SK-N-SH (cell line): ENCODE measurements around the gene DTNBP1. TPM values are rescaled to one million over a fixed set of nuclear protein-coding genes. Genes with fewer than 3 reads are reported as not detected.

Experiments
- CTCF ChIA-PET: fragments of 300-600, 350-600 bp; formaldehyde crosslinking; extraction: SDS; loops from one replicate; lab custom pipeline; 2021; lab: Yijun Ruan, JAX
- POLR2A ChIA-PET: fragments of 350-600 bp; sonication (Branson Sonifier 250); formaldehyde crosslinking; extraction: SDS; loops from one replicate; lab custom pipeline; 2020; ENCODE audit warnings: antibody characterized with exemption, inconsistent platforms; lab: Yijun Ruan, JAX
- DNase-seq: peaks from one replicate; pipeline ENCODE4 v3.0.0; 2012
- H2AFZ ChIP-seq: fragments of 200-600 bp; sonication (generic); 2 replicates; pipeline ENCODE4 v1.8.1; 2016; ENCODE audit warnings: antibody characterized with exemption, mild to moderate bottlenecking, low read depth
- H3F3A ChIP-seq: fragments of 200-600 bp; sonication (generic); replicated peaks from 2 replicates; pipeline ENCODE3; 2016; ENCODE audit warnings: antibody characterized with exemption, mild to moderate bottlenecking; ENCODE audit not compliant: insufficient read depth
- H3K27ac ChIP-seq, 2 experiments: fragments of 200-500 bp in 1 of 2; fragments of 200-600 bp in 1 of 2; sonication (Bioruptor generic) in 1 of 2; sonication (generic), shearing (Covaris generic) in 1 of 2; 2 replicates each; pipeline versions ENCODE4 v1.5.1 to v1.6.1; 2014 to 2016; ENCODE audit warnings: low read depth in 2 of 2, inconsistent platforms in 1 of 2, low read length in 1 of 2, mild to moderate bottlenecking in 1 of 2, mixed read lengths in 1 of 2
- H3K27me3 ChIP-seq: fragments of 200-600 bp; sonication (generic), shearing (Covaris generic); 2 replicates; pipeline ENCODE4 v1.6.1; 2016; ENCODE audit warnings: mixed run types; ENCODE audit not compliant: insufficient read depth
- H3K36me3 ChIP-seq, 2 experiments: fragments of 200-500 bp in 1 of 2; fragments of 200-600 bp in 1 of 2; sonication (Bioruptor generic) in 1 of 2; sonication (generic) in 1 of 2; replicated peaks in 1 of 2; 2 replicates each; pipeline versions ENCODE3 to v1.5.1; 2014 to 2016; ENCODE audit warnings: low read length in 1 of 2, mild to moderate bottlenecking in 1 of 2; ENCODE audit not compliant: insufficient read depth in 2 of 2, control insufficient read depth in 1 of 2
- H3K4me1 ChIP-seq, 2 experiments: fragments of 200-500 bp in 1 of 2; fragments of 200-600 bp in 1 of 2; sonication (Bioruptor generic) in 1 of 2; sonication (generic), shearing (Covaris generic) in 1 of 2; 2 replicates each; pipeline versions ENCODE4 v1.5.1 to v1.6.1; 2014 to 2016; ENCODE audit warnings: low read depth in 1 of 2, low read length in 1 of 2, mixed run types in 1 of 2; ENCODE audit not compliant: insufficient read depth in 2 of 2, control insufficient read depth in 1 of 2
- H3K4me2 ChIP-seq: fragments of 200-600 bp; sonication (generic), shearing (Covaris generic); 2 replicates; pipeline ENCODE4 v1.6.1; 2017; ENCODE audit warnings: mixed run types
- H3K4me3 ChIP-seq, 2 experiments: fragments of 200-500 bp in 1 of 2; fragments of 200-600 bp in 1 of 2; sonication (Bioruptor generic) in 1 of 2; sonication (generic), shearing (Covaris generic) in 1 of 2; 2 replicates each; pipeline versions ENCODE4 v1.5.1 to v1.8.1; 2014 to 2016; ENCODE audit warnings: low read depth in 2 of 2, inconsistent platforms in 1 of 2, low read length in 1 of 2, mild to moderate bottlenecking in 1 of 2, mixed read lengths in 1 of 2, moderate library complexity in 1 of 2
- H3K79me2 ChIP-seq: fragments of 200-600 bp; sonication (generic); 2 replicates; pipeline ENCODE4 v1.8.1; 2017; ENCODE audit warnings: mild to moderate bottlenecking; ENCODE audit not compliant: insufficient read depth
- H3K9ac ChIP-seq: fragments of 200-600 bp; sonication (generic); 2 replicates; pipeline ENCODE4 v1.6.1; 2017; ENCODE audit warnings: mixed run types
- H3K9me2 ChIP-seq: fragments of 200-600 bp; sonication (generic); 2 replicates; pipeline ENCODE4 v1.6.1; 2017; ENCODE audit warnings: mixed run types
- H3K9me3 ChIP-seq: fragments of 200-600 bp; sonication (generic); 2 replicates; pipeline ENCODE4 v1.6.1; 2017; ENCODE audit warnings: mixed run types, mild to moderate bottlenecking, moderate library complexity
- H4K20me1 ChIP-seq: fragments of 200-600 bp; sonication (generic); 2 replicates; pipeline ENCODE4 v1.6.1; 2017; ENCODE audit warnings: mild to moderate bottlenecking, mixed run types; ENCODE audit not compliant: insufficient read depth
- CHD2 ChIP-seq: fragments of 150-350 bp; IDR thresholded peaks from 2 replicates; pipeline ENCODE4 v1.6.1; 2018; ENCODE audit warnings: low read length; ENCODE audit not compliant: partially characterized antibody
- CTCF ChIP-seq: fragments of 200-600 bp; sonication (generic); IDR thresholded peaks from 2 replicates; pipeline ENCODE4 v1.6.1; 2017; ENCODE audit warnings: antibody characterized with exemption, mild to moderate bottlenecking, moderate library complexity
- ELF1 ChIP-seq: IDR thresholded peaks from 2 replicates; pipeline ENCODE4 v1.4.0; 2012
- EP300 ChIP-seq, 2 experiments: IDR thresholded peaks; 2 replicates each; pipeline versions ENCODE4 v1.4.0 to v1.6.1; 2012; ENCODE audit warnings: borderline replicate concordance in 1 of 2, low read depth in 1 of 2, low read length in 1 of 2
- FOXJ3 ChIP-seq: sonication (generic); formaldehyde crosslinking; IDR thresholded peaks from 2 replicates; pipeline ENCODE4 v1.5.1; 2020; ENCODE audit warnings: mild to moderate bottlenecking, missing genetic modification reagents
- FOXM1 ChIP-seq: IDR thresholded peaks from 2 replicates; pipeline ENCODE4 v1.4.0; 2012; ENCODE audit warnings: low read depth, mild to moderate bottlenecking
- GATA2 ChIP-seq: sonication (generic); formaldehyde crosslinking; IDR thresholded peaks from 2 replicates; pipeline ENCODE4 v1.5.0; 2020; ENCODE audit warnings: mild to moderate bottlenecking, missing genetic modification reagents
- JUND ChIP-seq: IDR thresholded peaks from 2 replicates; pipeline ENCODE4 v1.4.0; 2012
- MEF2A ChIP-seq: IDR thresholded peaks from 2 replicates; pipeline ENCODE4 v1.4.0; 2012; ENCODE audit warnings: low read depth, borderline replicate concordance
- NFIC ChIP-seq: IDR thresholded peaks from 2 replicates; pipeline ENCODE4 v1.4.0; 2012; ENCODE audit warnings: borderline replicate concordance
- PBX3 ChIP-seq: IDR thresholded peaks from 2 replicates; pipeline ENCODE4; 2012
- POLR2AphosphoS5 ChIP-seq: IDR thresholded peaks from 2 replicates; pipeline ENCODE4 v1.6.1; 2012; ENCODE audit warnings: low read depth, low read length
- RCOR1 ChIP-seq: fragments of 150-350 bp; IDR thresholded peaks from 2 replicates; pipeline ENCODE4 v1.6.1; 2017; ENCODE audit warnings: antibody characterized with exemption, low read length
- TEAD4 ChIP-seq: IDR thresholded peaks from 2 replicates; pipeline ENCODE4 v1.4.0; 2012; ENCODE audit warnings: mild to moderate bottlenecking, borderline replicate concordance; ENCODE audit not compliant: insufficient read depth
- WGBS: methylation state at CpG from one replicate; pipeline ENCODE4 v1.1.6; 2017; ENCODE audit warnings: low lambda C conversion rate; 5-methylcytosine and 5-hydroxymethylcytosine counted together
- polyA plus RNA-seq, 3 experiments: library from polyadenylated mRNA; depleted of rRNA; stranded (reverse); fragments of >200 nt; gene quantifications; 2 replicates each; pipeline ENCODE4 v1.2.3, GENCODE V29; 2012

Gene DTNBP1
- polyA plus RNA-seq, 1 of the 3 experiments (the other 2 are of a cell fraction) = 19.7 TPM

GRCh38 chr6:15631432-15631831 lies 31.4 kb downstream of the DTNBP1 start:
- H3K79me2 ChIP-seq = no peaks in the 10 kb centered on the region
- H3K4me2 ChIP-seq = no peak overlapping the region
- ChIA-PET POLR2A (no interaction called here), CTCF (interaction anchor here (1.0 kb wide), 1 partner anchor 778 kb away, joined by 3 read pairs; no protein-coding TSS in a partner anchor)
- DNase-seq = peak; percentile 23
- H3K9me2 ChIP-seq = no peaks in the 10 kb centered on the region
- H2AFZ ChIP-seq = no peak overlapping the region
- no peaks in the 10 kb centered on the region for H3K27me3 ChIP-seq
- peaks cover 9 to 12% of the 10 kb centered on the region in 2 experiments; a peak in 3 of 4 replicates for H3K4me1 ChIP-seq
- no peak overlapping the region for H3K9ac ChIP-seq
- H3K36me3 ChIP-seq = peaks cover 4 to 5% of the 10 kb centered on the region in 2 experiments
- no peaks in the 10 kb centered on the region for H4K20me1 ChIP-seq
- H3K4me3 ChIP-seq = no peak overlapping the region
- peaks cover 4% of the 10 kb centered on the region for H3F3A ChIP-seq
- WGBS = 94% methylated on average over 2 of the region's 2 CpGs
- H3K27ac ChIP-seq = no peak overlapping the region
- H3K9me3 ChIP-seq = no peaks in the 10 kb centered on the region
- TF ChIP-seq CTCF (no peak), EP300 (IDR thresholded peaks at IDR 0.05; ENCODE audit: borderline replicate concordance in 1 of 2, low read depth in 1 of 2, low read length in 1 of 2) (peak in 1 of 2 experiments; percentile 15; a peak in 1 of 4 replicates), RCOR1 (peak; percentile 20; the same call in 1 of the 2 replicates), GATA2 (CRISPR knock-in tag) (peak; percentile 41)

GRCh38 chr6:15630202-15630601 lies 32.6 kb downstream of the DTNBP1 start:
- 93% methylated on average over 1 of the region's 1 CpG for WGBS
- H3K4me2 ChIP-seq = no peak overlapping the region
- H3K9me2 ChIP-seq = no peaks in the 10 kb centered on the region
- H3K36me3 ChIP-seq = peaks cover 0 to 3% of the 10 kb centered on the region in 2 experiments
- H3K27ac ChIP-seq = no peak overlapping the region
- H3K4me3 ChIP-seq = no peak overlapping the region
- POLR2A ChIA-PET = no interaction called here
- H3K79me2 ChIP-seq = no peaks in the 10 kb centered on the region
- H4K20me1 ChIP-seq = no peaks in the 10 kb centered on the region
- H3K9ac ChIP-seq = no peak overlapping the region
- H3F3A ChIP-seq = peaks cover 4% of the 10 kb centered on the region
- peaks cover 9 to 12% of the 10 kb centered on the region in 2 experiments; a peak in 3 of 4 replicates for H3K4me1 ChIP-seq
- no peaks in the 10 kb centered on the region for H3K9me3 ChIP-seq
- H2AFZ ChIP-seq = no peak overlapping the region
- DNase-seq = no peak
- no peaks in the 10 kb centered on the region for H3K27me3 ChIP-seq
- no peak for TF ChIP-seq FOXM1
- TF ChIP-seq, all 33 proteins: peak for 0
- CTCF ChIA-PET = interaction anchor here (0.7 kb wide), 1 partner anchor 124 kb away, joined by 3 read pairs; no protein-coding TSS in a partner anchor

- ChIA-PET CTCF (no interaction called here), POLR2A (no interaction called here)
- TF ChIP-seq POLR2AphosphoS5 (no peak), FOXJ3 (CRISPR knock-in tag) (no peak), CHD2 (no peak), NFIC (no peak), TEAD4 (no peak), JUND (no peak), MEF2A (no peak), PBX3 (no peak), CTCF (no peak), ELF1 (no peak)
Observed at GRCh38 chr6:15629487-15629886, 33.3 kb downstream of the DTNBP1 start.

More at GRCh38 chr6:15629487-15629886, 33.3 kb downstream of the DTNBP1 start:
- Histone ChIP-seq H3K4me2 (no peak overlapping the region), H2AFZ (no peak overlapping the region), H3K79me2 (no peaks in the 10 kb centered on the region), H3K4me3 (no peak overlapping the region), H3K36me3 (peaks cover 0 to 3% of the 10 kb centered on the region in 2 experiments), H3K4me1 (peaks cover 9 to 12% of the 10 kb centered on the region in 2 experiments; a peak in 3 of 4 replicates), H3K9me2 (no peaks in the 10 kb centered on the region), H3K9ac (no peak overlapping the region), H4K20me1 (no peaks in the 10 kb centered on the region), H3K9me3 (no peaks in the 10 kb centered on the region), H3K27ac (no peak overlapping the region), H3F3A (peaks cover 4% of the 10 kb centered on the region), H3K27me3 (no peaks in the 10 kb centered on the region)
- no peak for DNase-seq
